GM06990 (cell line): ENCODE data around the gene EPSTI1.

Experiments
- DNase-seq: peaks from one replicate; pipeline ENCODE4 v3.0.0-alpha.2; 2011; ENCODE audit not compliant: insufficient read length; ENCODE audit errors: extremely low read depth
- H3K27me3 ChIP-seq: replicated peaks from 2 replicates; pipeline ENCODE4 v1.6.0; 2011; ENCODE audit warnings: low read length; ENCODE audit not compliant: control insufficient read depth, insufficient read depth
- H3K36me3 ChIP-seq: 2 replicates; pipeline ENCODE4 v1.5.1; 2011; ENCODE audit warnings: low read length; ENCODE audit not compliant: control insufficient read depth, insufficient read depth
- H3K4me3 ChIP-seq: replicated peaks from 2 replicates; pipeline ENCODE4 v1.5.1; 2011; ENCODE audit warnings: low read depth, mild to moderate bottlenecking, control low read depth, low read length
- TF ChIP-seq, protein P1 (sequence below): IDR thresholded peaks from 2 replicates; pipeline ENCODE4 v1.5.1; 2011; ENCODE audit warnings: low read length, control low read depth, mild to moderate bottlenecking, inconsistent platforms; ENCODE audit not compliant: insufficient read depth, poor library complexity, severe bottlenecking

The EPSTI1 gene

DNA sequence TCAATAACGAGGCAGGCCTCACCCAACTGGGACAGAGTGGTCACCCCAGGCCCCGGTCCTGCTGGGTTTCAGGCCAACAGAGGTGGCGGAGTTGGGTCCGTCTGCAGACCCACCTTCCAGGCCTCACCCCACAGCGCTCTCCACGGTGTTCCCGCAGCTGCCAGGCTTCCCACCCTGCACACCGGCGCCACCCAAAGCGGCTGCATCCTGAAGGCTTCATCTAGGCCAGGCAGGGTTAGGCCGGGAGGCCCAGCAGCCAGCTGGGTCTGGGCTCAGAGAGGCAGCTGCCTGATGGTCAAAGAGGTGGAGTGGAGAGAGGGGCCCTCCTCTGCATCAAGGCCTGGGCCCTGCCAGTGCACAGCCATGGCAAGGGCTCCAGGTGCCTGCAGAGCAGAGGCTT, 44.1 kb downstream of the EPSTI1 start:
- no peak for DNase-seq
- no peaks in the 10 kb centered on the region for H3K27me3 ChIP-seq
- H3K36me3 ChIP-seq: peaks cover 10% of the 10 kb centered on the region
- TF ChIP-seq, protein P1, sequence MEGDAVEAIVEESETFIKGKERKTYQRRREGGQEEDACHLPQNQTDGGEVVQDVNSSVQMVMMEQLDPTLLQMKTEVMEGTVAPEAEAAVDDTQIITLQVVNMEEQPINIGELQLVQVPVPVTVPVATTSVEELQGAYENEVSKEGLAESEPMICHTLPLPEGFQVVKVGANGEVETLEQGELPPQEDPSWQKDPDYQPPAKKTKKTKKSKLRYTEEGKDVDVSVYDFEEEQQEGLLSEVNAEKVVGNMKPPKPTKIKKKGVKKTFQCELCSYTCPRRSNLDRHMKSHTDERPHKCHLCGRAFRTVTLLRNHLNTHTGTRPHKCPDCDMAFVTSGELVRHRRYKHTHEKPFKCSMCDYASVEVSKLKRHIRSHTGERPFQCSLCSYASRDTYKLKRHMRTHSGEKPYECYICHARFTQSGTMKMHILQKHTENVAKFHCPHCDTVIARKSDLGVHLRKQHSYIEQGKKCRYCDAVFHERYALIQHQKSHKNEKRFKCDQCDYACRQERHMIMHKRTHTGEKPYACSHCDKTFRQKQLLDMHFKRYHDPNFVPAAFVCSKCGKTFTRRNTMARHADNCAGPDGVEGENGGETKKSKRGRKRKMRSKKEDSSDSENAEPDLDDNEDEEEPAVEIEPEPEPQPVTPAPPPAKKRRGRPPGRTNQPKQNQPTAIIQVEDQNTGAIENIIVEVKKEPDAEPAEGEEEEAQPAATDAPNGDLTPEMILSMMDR: no peak
- H3K4me3 ChIP-seq: no peak overlapping the region

DNA sequence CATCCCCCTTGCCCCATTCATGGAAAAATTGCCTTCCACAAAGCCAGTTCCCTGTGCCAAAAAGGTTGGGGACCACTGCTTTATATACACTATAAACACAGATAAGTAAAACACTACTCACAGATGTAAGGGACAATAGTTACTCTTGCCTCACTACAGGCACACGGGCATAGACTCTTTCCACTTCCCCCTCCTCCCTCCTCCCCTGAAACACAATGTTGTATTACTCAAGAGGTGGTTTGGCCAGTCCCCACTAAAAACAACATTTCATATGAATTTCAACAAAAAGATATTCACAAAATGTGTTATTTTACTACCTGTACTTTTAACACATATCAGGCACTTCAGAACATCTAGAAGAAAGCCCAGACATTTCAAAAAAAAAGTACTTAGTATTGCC, 45.1 kb downstream of the EPSTI1 start:
- TF ChIP-seq, protein P1: no peak
- no peak overlapping the region for H3K4me3 ChIP-seq
- no peaks in the 10 kb centered on the region for H3K27me3 ChIP-seq
- DNase-seq: no peak
- H3K36me3 ChIP-seq: peaks cover 6% of the 10 kb centered on the region

- TF ChIP-seq, protein P1: no peak
- H3K36me3 ChIP-seq: peaks cover 2% of the 10 kb centered on the region
- no peak overlapping the region for H3K4me3 ChIP-seq
- H3K27me3 ChIP-seq: no peaks in the 10 kb centered on the region
- no peak for DNase-seq
Measured at GRCh38 chr13:42929886-42930535, 62.0 kb downstream of the EPSTI1 start.

GRCh38 chr13:42926555-42926954, 65.5 kb downstream of the EPSTI1 start:
- no peaks in the 10 kb centered on the region for H3K27me3 ChIP-seq
- TF ChIP-seq, protein P1: no peak
- no peak for DNase-seq
- peaks cover 2% of the 10 kb centered on the region for H3K36me3 ChIP-seq
- no peak overlapping the region for H3K4me3 ChIP-seq

DNA sequence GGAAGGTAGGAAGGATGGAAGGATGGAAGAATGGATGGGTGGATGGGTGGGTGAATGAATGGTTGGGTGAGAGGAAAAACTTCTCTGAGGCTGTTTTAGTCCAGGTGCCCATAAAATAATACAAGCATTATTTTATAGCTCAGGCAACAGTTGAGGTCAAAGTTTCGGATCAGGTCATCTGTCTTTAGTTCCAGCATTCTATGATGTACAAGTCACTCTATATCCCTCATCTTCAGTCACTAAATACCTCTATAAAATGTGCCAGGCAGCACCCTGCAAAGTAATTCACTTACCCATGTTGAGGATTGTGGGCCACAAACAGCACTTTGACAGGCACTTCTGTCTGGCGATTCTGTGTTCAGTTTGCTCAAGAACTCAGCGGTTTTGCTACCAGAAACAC, 66.0 kb downstream of the EPSTI1 start:
- DNase-seq: no peak
- TF ChIP-seq, protein P1: no peak
- Histone ChIP-seq H3K27me3 (no peaks in the 10 kb centered on the region), H3K4me3 (no peak overlapping the region), H3K36me3 (peaks cover 2% of the 10 kb centered on the region)

- DNase-seq: no peak
- TF ChIP-seq, protein P1: no peak
- H3K27me3 ChIP-seq: no peaks in the 10 kb centered on the region
- peaks cover 2% of the 10 kb centered on the region for H3K36me3 ChIP-seq
- H3K4me3 ChIP-seq: no peak overlapping the region
Measured at GRCh38 chr13:42925626-42926025, 66.4 kb downstream of the EPSTI1 start.
